GM21515 (cell line): Measurements from ENCODE around the gene ZNF423.

Source experiments
- ATAC-seq: cut with Tn5 transposase; IDR thresholded peaks from one replicate; pipeline ENCODE4 v1.9.1; 2021; ENCODE audit not compliant: unreplicated experiment

ZNF423 gene

DNA sequence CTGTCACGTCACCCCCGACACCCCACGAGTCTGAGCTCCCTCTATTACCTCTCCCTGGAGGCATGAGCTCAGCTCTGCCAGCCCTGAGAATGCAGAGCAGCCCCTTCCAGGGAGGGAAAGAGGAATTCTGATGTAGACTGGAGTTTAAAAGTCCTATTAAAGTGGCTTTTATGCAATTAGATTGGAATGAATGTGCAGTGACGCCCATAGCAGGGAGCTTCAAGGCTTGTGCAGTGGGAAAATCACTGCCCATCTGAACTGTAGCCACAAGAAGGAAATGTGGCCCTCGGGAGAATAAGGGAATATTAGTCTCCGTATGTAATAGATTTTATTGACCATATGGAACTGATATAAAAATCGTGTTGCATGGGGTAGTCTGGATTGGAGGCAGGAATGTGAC, 66.9 kb downstream of the ZNF423 start:
- no peak for ATAC-seq

- ATAC-seq = no peak
These were observed 67.3 kb downstream of the ZNF423 start for GRCh38 chr16:49788572-49788971.

DNA sequence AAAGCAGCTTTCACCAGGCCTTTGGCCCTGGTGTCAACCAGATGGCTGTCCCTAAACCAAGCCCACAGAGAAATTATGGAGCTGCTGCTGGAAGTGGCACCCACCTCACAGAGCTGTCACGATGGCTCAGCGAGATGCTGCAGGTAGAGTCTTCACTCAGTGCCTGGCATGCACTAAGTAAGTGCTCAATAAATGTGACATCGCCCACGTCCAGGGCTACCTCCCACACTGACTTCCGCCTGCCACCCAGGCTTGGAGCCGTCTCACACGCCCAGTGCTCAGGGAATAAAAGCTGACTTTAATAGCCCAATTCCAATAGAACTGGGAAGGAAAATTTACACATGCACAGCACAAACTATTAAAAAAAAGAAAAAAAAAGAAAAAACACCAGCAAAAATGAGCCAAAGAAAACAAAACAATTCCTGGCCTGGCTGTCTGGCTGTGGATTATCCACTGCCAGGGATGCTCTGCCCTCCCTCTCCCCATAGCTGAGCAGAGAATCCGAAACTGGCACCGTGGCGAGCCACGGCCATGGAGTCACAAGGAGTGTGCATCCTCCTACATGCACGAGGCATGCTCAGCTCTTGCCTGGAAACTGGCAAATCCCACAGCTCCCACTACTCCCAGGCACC, 68.9 kb downstream of the ZNF423 start:
- no peak for ATAC-seq

DNA sequence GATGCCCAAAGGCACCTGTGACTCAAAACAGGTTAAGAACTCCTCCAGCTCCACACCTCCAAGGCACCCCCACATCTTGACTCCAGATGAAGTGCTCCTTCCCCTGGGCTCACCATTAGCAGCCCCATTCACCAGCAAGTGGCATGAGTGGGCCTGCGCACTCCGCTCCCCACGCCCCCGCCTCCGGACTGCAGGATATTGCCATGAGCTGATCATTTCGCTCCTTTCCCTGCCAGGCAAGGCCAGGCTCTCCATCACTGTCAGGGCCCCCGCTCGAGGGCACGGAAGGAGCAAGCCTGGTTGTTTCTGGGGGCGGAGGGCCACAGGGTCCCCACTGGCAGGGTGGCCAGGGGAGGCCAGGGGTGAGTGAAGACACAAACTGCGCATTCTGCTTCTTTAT, 69.9 kb downstream of the ZNF423 start:
- ATAC-seq = no peak

DNA sequence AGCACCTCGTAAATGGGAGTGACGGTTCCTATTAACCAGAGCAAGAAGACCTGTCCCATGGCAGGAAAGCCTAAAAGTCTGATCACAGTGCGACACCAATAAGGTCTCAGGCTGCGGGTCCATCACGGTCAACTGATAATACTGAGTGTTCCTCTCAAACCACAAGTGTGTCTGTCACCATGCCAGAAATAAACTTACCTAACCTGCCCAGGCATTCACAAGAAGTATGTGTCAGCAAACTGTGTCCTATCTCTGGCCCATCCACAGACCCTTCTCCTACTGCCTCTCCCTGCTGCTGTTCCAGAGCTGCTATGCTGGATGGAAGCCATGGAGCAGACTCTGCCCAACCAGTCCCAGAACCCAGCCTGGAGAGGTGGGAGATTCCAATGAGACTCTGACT, 73.5 kb downstream of the ZNF423 start:
- ATAC-seq = no peak

GRCh38 chr16:49781401-49781800, 74.5 kb downstream of the ZNF423 start:
- no peak for ATAC-seq

- ATAC-seq = no peak
These were observed 75.5 kb downstream of the ZNF423 start for GRCh38 chr16:49780433-49780832.

DNA sequence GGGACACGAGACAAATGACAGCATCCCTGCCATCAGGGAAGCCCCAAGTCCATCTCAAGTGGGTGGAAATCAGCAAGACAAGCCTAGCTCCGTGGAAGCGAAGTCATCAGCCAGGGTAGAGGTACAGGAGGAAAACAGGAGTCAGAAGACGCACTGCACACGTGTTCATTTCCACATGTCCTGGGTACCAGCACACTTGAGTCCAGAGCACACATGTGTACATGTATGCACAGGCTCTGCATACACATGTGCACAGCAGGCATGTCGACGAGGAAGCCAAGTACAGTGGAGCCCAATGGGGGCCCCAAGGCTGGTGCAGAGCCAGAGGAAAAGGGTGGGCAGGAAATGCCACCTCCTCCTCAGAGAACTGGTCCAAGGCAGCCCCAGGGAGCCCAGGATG, 75.9 kb downstream of the ZNF423 start:
- ATAC-seq = no peak

- ATAC-seq = no peak
These were observed 77.5 kb downstream of the ZNF423 start for GRCh38 chr16:49778202-49778930.

GRCh38 chr16:49776734-49777133, 79.2 kb downstream of the ZNF423 start:
- no peak for ATAC-seq

- no peak for ATAC-seq
These were observed 79.8 kb downstream of the ZNF423 start for GRCh38 chr16:49776085-49776595.

DNA sequence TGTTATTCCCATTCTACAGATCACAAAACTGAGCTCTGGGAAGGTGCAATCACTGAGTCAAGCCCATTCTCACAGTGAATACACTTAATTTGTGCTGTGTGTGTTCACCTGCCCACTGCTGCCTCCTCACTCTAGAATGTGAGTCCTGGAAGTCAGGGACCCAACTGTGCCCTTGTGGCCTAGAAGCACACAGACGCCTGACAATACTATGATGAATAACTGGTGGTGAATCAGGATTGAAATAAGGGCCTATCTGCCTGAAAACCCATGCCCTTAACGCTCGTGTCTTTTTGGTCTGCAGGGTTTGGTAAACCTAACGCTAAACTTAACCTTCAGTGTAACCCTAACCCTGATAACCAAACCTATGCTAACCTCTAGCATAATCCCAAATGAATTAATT, 80.3 kb downstream of the ZNF423 start:
- ATAC-seq = no peak

- no peak for ATAC-seq
These were observed 80.9 kb downstream of the ZNF423 start for GRCh38 chr16:49775018-49775417.

- no peak for ATAC-seq
These were observed 82.1 kb downstream of the ZNF423 start for GRCh38 chr16:49773534-49774475.

GRCh38 chr16:49767998-49768397, 87.9 kb downstream of the ZNF423 start:
- ATAC-seq = no peak

GRCh38 chr16:49767414-49767813, 88.5 kb downstream of the ZNF423 start:
- no peak for ATAC-seq

GRCh38 chr16:49766225-49766624, 89.7 kb downstream of the ZNF423 start:
- no peak for ATAC-seq

DNA sequence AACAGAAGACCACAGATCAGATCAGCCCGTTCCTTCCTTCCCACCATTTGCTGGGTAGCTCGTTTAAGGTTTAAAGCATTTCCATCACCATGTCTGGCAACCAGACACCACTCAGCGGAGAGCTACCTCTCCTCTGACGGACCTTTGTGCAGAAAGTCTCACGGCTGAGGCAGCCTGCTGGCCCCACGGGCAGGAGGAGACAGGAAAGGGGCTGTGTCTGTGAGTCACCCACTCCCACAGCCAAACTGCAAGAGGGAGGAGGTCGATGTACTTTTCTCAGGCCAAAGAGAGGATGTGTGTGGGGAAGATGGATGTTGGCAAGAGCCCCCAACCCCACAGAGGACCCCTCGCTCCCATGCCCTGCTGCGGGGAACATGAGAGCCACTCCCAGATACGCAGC, 92.1 kb downstream of the ZNF423 start:
- ATAC-seq = no peak

GRCh38 chr16:49760815-49761214, 95.1 kb downstream of the ZNF423 start:
- no peak for ATAC-seq

- no peak for ATAC-seq
These were observed 98.3 kb downstream of the ZNF423 start for GRCh38 chr16:49757559-49758069.
